ENCODE results near the gene HMGB2. TPM values are rescaled to one million over a fixed set of nuclear protein-coding genes. Genes with fewer than 3 reads are reported as not detected.

The HMGB2 gene
- total RNA-seq, 2 experiments from 2014 or later: 697 to 810 TPM

DNA sequence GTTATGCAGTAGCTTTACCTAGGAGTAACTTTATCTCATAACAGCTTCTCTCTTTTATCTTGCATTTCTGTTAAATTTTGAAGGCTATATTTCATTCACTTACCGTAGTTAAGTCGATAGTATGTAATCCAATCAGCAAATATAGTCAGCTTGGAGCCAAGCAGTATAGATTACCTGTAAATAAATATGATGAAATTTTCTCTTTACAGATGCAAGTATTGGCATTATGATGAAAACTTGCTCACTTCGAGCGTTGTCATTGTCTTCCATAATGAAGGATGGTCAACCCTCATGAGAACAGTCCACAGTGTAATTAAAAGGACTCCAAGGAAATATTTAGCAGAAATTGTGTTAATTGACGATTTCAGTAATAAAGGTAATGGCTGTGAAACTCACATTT, 42.3 kb downstream of the HMGB2 start:
- Histone ChIP-seq H3K4me2 (ENCODE audit: low read length) (no peak overlapping the region), H4K20me1 (ENCODE audit: insufficient read depth, low read length) (peaks cover 3% of the 10 kb centered on the region; the same call in 1 of the 2 replicates), H3K36me3 (ENCODE audit: insufficient read depth, low read length) (peaks cover 21% of the 10 kb centered on the region), H3K9me2 (ENCODE audit: insufficient read depth, low read length) (no peaks in the 10 kb centered on the region), H3K4me1 (ENCODE audit: insufficient read depth, low read length, poor library complexity, severe bottlenecking) (no peaks in the 10 kb centered on the region), H3K79me2 (ENCODE audit: insufficient read depth, low read depth, low read length) (no peaks in the 10 kb centered on the region), H2AFZ (ENCODE audit: low read length) (no peak overlapping the region), H3K27ac (ENCODE audit: low read depth, low read length, poor library complexity, severe bottlenecking) (no peak overlapping the region), H3K4me3 (ENCODE audit: low read depth, low read length, poor library complexity, severe bottlenecking) (no peak overlapping the region), H3K9me3 (ENCODE audit: low read length) (peaks cover 8% of the 10 kb centered on the region; the same call in 1 of the 2 replicates)
- intact Hi-C loops (cut with micrococcal nuclease; ENCODE audit: unreplicated experiment): no loop called here
- no TSS peak for BruUV-seq (replicated peaks)
- no peak for DNase-seq (ENCODE audit: low spot score)
- CTCF ChIA-PET (ENCODE audit: unreplicated experiment): no interaction called here
- TF ChIP-seq EZH2phosphoT487 (IDR thresholded peaks at IDR 0.05; ENCODE audit: borderline replicate concordance, low read depth, low read length): no peak
- TF ChIP-seq, protein P1, sequence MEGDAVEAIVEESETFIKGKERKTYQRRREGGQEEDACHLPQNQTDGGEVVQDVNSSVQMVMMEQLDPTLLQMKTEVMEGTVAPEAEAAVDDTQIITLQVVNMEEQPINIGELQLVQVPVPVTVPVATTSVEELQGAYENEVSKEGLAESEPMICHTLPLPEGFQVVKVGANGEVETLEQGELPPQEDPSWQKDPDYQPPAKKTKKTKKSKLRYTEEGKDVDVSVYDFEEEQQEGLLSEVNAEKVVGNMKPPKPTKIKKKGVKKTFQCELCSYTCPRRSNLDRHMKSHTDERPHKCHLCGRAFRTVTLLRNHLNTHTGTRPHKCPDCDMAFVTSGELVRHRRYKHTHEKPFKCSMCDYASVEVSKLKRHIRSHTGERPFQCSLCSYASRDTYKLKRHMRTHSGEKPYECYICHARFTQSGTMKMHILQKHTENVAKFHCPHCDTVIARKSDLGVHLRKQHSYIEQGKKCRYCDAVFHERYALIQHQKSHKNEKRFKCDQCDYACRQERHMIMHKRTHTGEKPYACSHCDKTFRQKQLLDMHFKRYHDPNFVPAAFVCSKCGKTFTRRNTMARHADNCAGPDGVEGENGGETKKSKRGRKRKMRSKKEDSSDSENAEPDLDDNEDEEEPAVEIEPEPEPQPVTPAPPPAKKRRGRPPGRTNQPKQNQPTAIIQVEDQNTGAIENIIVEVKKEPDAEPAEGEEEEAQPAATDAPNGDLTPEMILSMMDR (conservative IDR thresholded peaks at IDR 0.05; ENCODE audit: low read length): no peak
- POLR2A ChIA-PET: interaction anchor here (0.5 to 2.5 kb wide), 18 partner anchors 8 to 278 kb away, joined by 3 to 12 read pairs (median 4); partner anchors contain the start of gene SAP30

DNA sequence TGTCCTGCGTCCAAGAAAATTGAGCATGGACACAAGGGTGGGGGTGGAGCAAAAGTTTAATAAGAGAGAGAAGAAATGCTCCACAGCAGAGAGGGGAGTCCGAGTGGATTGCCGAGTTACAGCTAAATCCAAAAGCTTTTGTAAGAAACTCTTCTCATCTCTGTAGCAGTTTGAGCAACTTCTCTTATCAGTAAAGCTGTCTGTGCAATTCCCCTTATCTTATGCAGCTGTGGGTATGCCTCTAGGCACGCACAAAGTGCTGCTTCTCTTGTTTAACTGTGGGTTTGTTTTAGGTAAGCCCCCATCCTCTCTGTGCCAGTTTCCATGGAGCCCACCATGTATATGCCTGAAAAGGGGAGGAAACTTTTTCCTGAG, 44.8 kb downstream of the HMGB2 start:
- Histone ChIP-seq H3K27ac (ENCODE audit: low read depth, low read length, poor library complexity, severe bottlenecking) (no peak overlapping the region), H3K4me1 (ENCODE audit: insufficient read depth, low read length, poor library complexity, severe bottlenecking) (no peaks in the 10 kb centered on the region), H3K4me2 (ENCODE audit: low read length) (no peak overlapping the region), H2AFZ (ENCODE audit: low read length) (no peak overlapping the region), H3K36me3 (ENCODE audit: insufficient read depth, low read length) (peaks cover 25% of the 10 kb centered on the region), H4K20me1 (ENCODE audit: insufficient read depth, low read length) (peaks cover 3% of the 10 kb centered on the region; the same call in 1 of the 2 replicates), H3K79me2 (ENCODE audit: insufficient read depth, low read depth, low read length) (no peaks in the 10 kb centered on the region), H3K9me3 (ENCODE audit: low read length) (peaks cover 17% of the 10 kb centered on the region; the same call in 1 of the 2 replicates), H3K4me3 (ENCODE audit: low read depth, low read length, poor library complexity, severe bottlenecking) (no peak overlapping the region), H3K9me2 (ENCODE audit: insufficient read depth, low read length) (no peaks in the 10 kb centered on the region)
- CTCF ChIA-PET (ENCODE audit: unreplicated experiment): no interaction called here
- POLR2A ChIA-PET: interaction anchor here (0.6 to 1.5 kb wide), 6 partner anchors 10 to 208 kb away, joined by 3 to 6 read pairs (median 4); partner anchors contain the start of gene GALNT7
- no peak for DNase-seq (ENCODE audit: low spot score)
- BruUV-seq (replicated peaks): no TSS peak
- intact Hi-C loops (cut with micrococcal nuclease; ENCODE audit: unreplicated experiment): no loop called here
- no peak for TF ChIP-seq EZH2phosphoT487 (IDR thresholded peaks at IDR 0.05; ENCODE audit: borderline replicate concordance, low read depth, low read length)
- TF ChIP-seq, protein P1 (conservative IDR thresholded peaks at IDR 0.05; ENCODE audit: low read length): no peak

DNA sequence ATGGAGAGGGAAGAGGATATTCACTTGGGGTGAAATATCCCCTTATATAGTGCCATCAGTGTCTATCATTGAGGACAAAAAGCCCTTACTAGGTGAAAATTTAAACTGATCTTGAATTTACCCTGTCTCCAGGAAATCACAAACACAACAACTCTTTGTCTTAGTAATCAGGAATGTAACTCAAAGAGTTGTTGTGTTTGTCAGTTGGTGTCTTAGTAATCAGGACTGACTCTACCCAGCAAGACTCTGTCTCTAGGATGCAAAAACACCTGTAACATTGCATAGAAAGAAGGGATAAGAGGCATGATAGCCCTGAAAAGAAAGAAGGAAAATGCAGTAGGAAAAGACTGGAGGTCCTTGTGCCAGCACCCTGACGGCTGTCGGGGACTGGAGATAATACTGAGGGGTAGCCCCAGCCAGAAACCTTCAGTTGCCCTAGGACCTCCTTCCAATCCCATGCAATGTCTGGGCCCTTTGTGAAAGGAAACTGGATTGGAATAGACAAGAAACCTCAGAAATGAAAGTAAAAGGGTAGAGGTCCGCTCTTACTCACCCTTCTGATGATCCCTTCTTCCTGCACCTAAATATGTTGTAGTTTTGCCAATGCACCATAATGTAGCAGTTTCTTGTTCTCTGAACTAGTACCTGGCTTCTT, 45.3 kb downstream of the HMGB2 start:
- H3K79me2 ChIP-seq (ENCODE audit: insufficient read depth, low read depth, low read length): no peaks in the 10 kb centered on the region
- no peak overlapping the region for H2AFZ ChIP-seq (ENCODE audit: low read length)
- no peaks in the 10 kb centered on the region for H3K9me2 ChIP-seq (ENCODE audit: insufficient read depth, low read length)
- H3K9me3 ChIP-seq (ENCODE audit: low read length): peaks cover 20% of the 10 kb centered on the region; the same call in 1 of the 2 replicates
- ChIA-PET CTCF (ENCODE audit: unreplicated experiment) (interaction anchor here (0.6 kb wide), 1 partner anchor 300 kb away, joined by 3 read pairs; no protein-coding TSS in a partner anchor), POLR2A (interaction anchor here (0.5 to 1.5 kb wide), 7 partner anchors 10 to 251 kb away, joined by 3 to 6 read pairs (median 4); partner anchors contain the start of gene GALNT7)
- no TSS peak for BruUV-seq (replicated peaks)
- no peak for TF ChIP-seq EZH2phosphoT487 (IDR thresholded peaks at IDR 0.05; ENCODE audit: borderline replicate concordance, low read depth, low read length)
- TF ChIP-seq, protein P1 (conservative IDR thresholded peaks at IDR 0.05; ENCODE audit: low read length): peak; percentile 11; the same call in 1 of the 2 replicates
- H3K4me3 ChIP-seq (ENCODE audit: low read depth, low read length, poor library complexity, severe bottlenecking): no peak overlapping the region
- peaks cover 25% of the 10 kb centered on the region for H3K36me3 ChIP-seq (ENCODE audit: insufficient read depth, low read length)
- H4K20me1 ChIP-seq (ENCODE audit: insufficient read depth, low read length): peaks cover 3% of the 10 kb centered on the region; the same call in 1 of the 2 replicates
- H3K4me2 ChIP-seq (ENCODE audit: low read length): no peak overlapping the region
- no peak for DNase-seq (ENCODE audit: low spot score)
- no peak overlapping the region for H3K27ac ChIP-seq (ENCODE audit: low read depth, low read length, poor library complexity, severe bottlenecking)
- no peaks in the 10 kb centered on the region for H3K4me1 ChIP-seq (ENCODE audit: insufficient read depth, low read length, poor library complexity, severe bottlenecking)
- intact Hi-C loops (cut with micrococcal nuclease; ENCODE audit: unreplicated experiment): loop anchor here (1.0 kb wide), 1 partner anchor 128 kb away; no protein-coding TSS in a partner anchor
